ENCODE measurements around the gene CH25H.

CH25H gene

GRCh38 chr10:89233033-89233432, 25.9 kb upstream of the CH25H start:
- DNase-seq (ENCODE audit: low read depth): no peak

GRCh38 chr10:89228962-89229361, 21.8 kb upstream of the CH25H start:
- no peak for DNase-seq (ENCODE audit: low read depth)

- DNase-seq (ENCODE audit: low read depth): no peak
These were observed 21.0 kb upstream of the CH25H start for GRCh38 chr10:89228146-89228545.

GRCh38 chr10:89226891-89227290, 19.8 kb upstream of the CH25H start:
- no peak for DNase-seq (ENCODE audit: low read depth)

- no peak for DNase-seq (ENCODE audit: low read depth)
These were observed 17.8 kb upstream of the CH25H start for GRCh38 chr10:89224739-89225443.

- DNase-seq (ENCODE audit: low read depth): no peak
These were observed 14.8 kb upstream of the CH25H start for GRCh38 chr10:89221919-89222318.

- no peak for DNase-seq (ENCODE audit: low read depth)
These were observed 12.5 kb upstream of the CH25H start for GRCh38 chr10:89219513-89220218.

- no peak for DNase-seq (ENCODE audit: low read depth)
These were observed 10.2 kb upstream of the CH25H start for GRCh38 chr10:89217057-89217990.

- no peak for DNase-seq (ENCODE audit: low read depth)
These were observed 8.9 kb upstream of the CH25H start for GRCh38 chr10:89216056-89216455.

GRCh38 chr10:89215511-89215910, 8.4 kb upstream of the CH25H start:
- DNase-seq (ENCODE audit: low read depth): no peak

- no peak for DNase-seq (ENCODE audit: low read depth)
These were observed 7.5 kb upstream of the CH25H start for GRCh38 chr10:89214566-89215165.

- no peak for DNase-seq (ENCODE audit: low read depth)
These were observed 6.2 kb upstream of the CH25H start for GRCh38 chr10:89213191-89213808.

- DNase-seq (ENCODE audit: low read depth): no peak
These were observed 3.8 kb upstream of the CH25H start for GRCh38 chr10:89210794-89211425.

- DNase-seq (ENCODE audit: low read depth): no peak
These were observed 2.6 kb upstream of the CH25H start for GRCh38 chr10:89209718-89210117.

- DNase-seq (ENCODE audit: low read depth): no peak
These were observed 859 bp upstream of the CH25H start for GRCh38 chr10:89207801-89208551.

GRCh38 chr10:89206402-89207180, 526 bp downstream of the CH25H start:
- no peak for DNase-seq (ENCODE audit: low read depth)

- no peak for DNase-seq (ENCODE audit: low read depth)
These were observed 2.4 kb downstream of the CH25H start for GRCh38 chr10:89204621-89205185.

GRCh38 chr10:89203237-89203636, 3.9 kb downstream of the CH25H start:
- DNase-seq (ENCODE audit: low read depth): no peak

- DNase-seq (ENCODE audit: low read depth): no peak
These were observed 5.1 kb downstream of the CH25H start for GRCh38 chr10:89202033-89202425.
